Right atrium auricular region (tissue), 2 donors: Measurements from ENCODE around the gene PANK4. TPM values are rescaled to one million over a fixed set of nuclear protein-coding genes. Genes with fewer than 3 reads are reported as not detected.

Experiments used
- DNase-seq: peaks from one replicate; pipeline ENCODE4 v3.0.0-alpha.2; 2019; ENCODE audit warnings: low spot score
- H3K27ac ChIP-seq, 2 donors: fragments of 200-600 bp; sonication (generic); 1 replicate in 1 of 2; 2 replicates in 1 of 2; pipeline ENCODE4 v1.5.1; 2016 to 2019
- H3K27me3 ChIP-seq, 2 donors: fragments of 200-600 bp; sonication (generic); one replicate each; pipeline versions ENCODE4 v1.5.1 to v1.6.0; 2017 to 2019
- H3K36me3 ChIP-seq: fragments of 200-600 bp; sonication (generic); one replicate; pipeline ENCODE4 v1.5.1; 2016
- H3K4me1 ChIP-seq, 2 donors: fragments of 200-600 bp; sonication (generic); one replicate each; pipeline versions ENCODE4 v1.5.1 to v1.6.0; 2017 to 2019
- H3K4me3 ChIP-seq, 2 donors: fragments of 200-600 bp; sonication (generic); 1 replicate in 1 of 2; 2 replicates in 1 of 2; pipeline ENCODE4 v1.5.1; 2017 to 2019; ENCODE audit warnings: mild to moderate bottlenecking in 1 of 2, moderate library complexity in 1 of 2
- H3K9me3 ChIP-seq, 2 donors: fragments of 200-600 bp; sonication (generic); one replicate each; pipeline ENCODE4 v1.5.1; 2019
- CTCF ChIP-seq, 2 donors: fragments of 200-600 bp; sonication (generic); IDR thresholded peaks; one replicate each; pipeline ENCODE4 v1.5.1; 2019; ENCODE audit warnings: antibody characterized with exemption in 2 of 2
- total RNA-seq, 2 donors: library from RNA; depleted of rRNA; stranded (reverse); fragments of >200 nt; gene quantifications; one replicate each; pipeline ENCODE4 v1.1.0, GENCODE V29; 2016

Gene PANK4
- total RNA-seq, 2 donors from 2014 or later = 27.0 to 41.5 TPM

- Histone ChIP-seq H3K9me3 (no peaks in the 10 kb centered on the region), H3K27ac (no peak overlapping the region), H3K27me3 (no peaks in the 10 kb centered on the region), H3K4me3 (no peak overlapping the region), H3K36me3 (peaks cover 6% of the 10 kb centered on the region), H3K4me1 (peaks cover 0 to 33% of the 10 kb centered on the region in 2 donors)
- no peak for TF ChIP-seq CTCF (IDR thresholded peaks at IDR 0.05)
- DNase-seq = no peak
Measured at GRCh38 chr1:2559509-2560298, 33.3 kb upstream of the PANK4 start.

- H3K9me3 ChIP-seq = no peaks in the 10 kb centered on the region
- H3K4me3 ChIP-seq = no peak overlapping the region
- H3K36me3 ChIP-seq = peaks cover 6% of the 10 kb centered on the region
- no peak for TF ChIP-seq CTCF (IDR thresholded peaks at IDR 0.05)
- H3K27ac ChIP-seq = no peak overlapping the region
- H3K4me1 ChIP-seq = peaks cover 0 to 34% of the 10 kb centered on the region in 2 donors
- H3K27me3 ChIP-seq = no peaks in the 10 kb centered on the region
- no peak for DNase-seq
Measured at GRCh38 chr1:2558861-2559260, 32.5 kb upstream of the PANK4 start.

GRCh38 chr1:2558420-2558819, 32.0 kb upstream of the PANK4 start:
- no peak for DNase-seq
- Histone ChIP-seq H3K4me3 (no peak overlapping the region), H3K36me3 (peaks cover 6% of the 10 kb centered on the region), H3K27me3 (no peaks in the 10 kb centered on the region), H3K4me1 (peaks cover 0 to 34% of the 10 kb centered on the region in 2 donors), H3K27ac (no peak overlapping the region), H3K9me3 (no peaks in the 10 kb centered on the region)
- no peak for TF ChIP-seq CTCF (IDR thresholded peaks at IDR 0.05)

- H3K4me3 ChIP-seq = peak overlapping the region; percentile 57 to 60
- no peak for DNase-seq
- H3K27me3 ChIP-seq = no peaks in the 10 kb centered on the region
- peaks cover 6% of the 10 kb centered on the region for H3K36me3 ChIP-seq
- no peak for TF ChIP-seq CTCF (IDR thresholded peaks at IDR 0.05)
- peak overlapping the region; percentile 83 for H3K27ac ChIP-seq
- H3K4me1 ChIP-seq = peaks cover 0 to 34% of the 10 kb centered on the region in 2 donors
- H3K9me3 ChIP-seq = no peaks in the 10 kb centered on the region
Measured at GRCh38 chr1:2557482-2558400, 31.3 kb upstream of the PANK4 start.

- Histone ChIP-seq H3K27me3 (no peaks in the 10 kb centered on the region), H3K9me3 (no peaks in the 10 kb centered on the region), H3K36me3 (peaks cover 6% of the 10 kb centered on the region), H3K27ac (peak overlapping the region; percentile 83), H3K4me1 (peaks cover 0 to 34% of the 10 kb centered on the region in 2 donors), H3K4me3 (peak overlapping the region; percentile 57 to 60)
- no peak for DNase-seq
- no peak for TF ChIP-seq CTCF (IDR thresholded peaks at IDR 0.05)
Measured at GRCh38 chr1:2556678-2557481, 30.5 kb upstream of the PANK4 start.
